B cell (primary cell): Measurements from ENCODE around the gene USPL1. TPM values are rescaled to one million over a fixed set of nuclear protein-coding genes. Genes with fewer than 3 reads are reported as not detected.

Experiments used
- ATAC-seq: fragments of 200-7000 bp; cut with Tn5 transposase; one replicate; pipeline ENCODE4 v1.10.0; 2021; ENCODE audit warnings: low read depth, mild to moderate bottlenecking, moderate number of reproducible peaks, moderate library complexity
- CTCF ChIA-PET: fragments of 350-600 bp; sonication (Branson Sonifier 250); formaldehyde crosslinking; loops from one replicate; lab custom pipeline; 2021; ENCODE audit warnings: antibody characterized with exemption, inconsistent platforms; lab: Charles Lee
- POLR2A ChIA-PET: fragments of 350-600 bp; sonication (Branson Sonifier 250); formaldehyde crosslinking; loops from one replicate; lab custom pipeline; 2021; ENCODE audit warnings: antibody characterized with exemption; lab: Charles Lee
- DNase-seq: peaks from one replicate; pipeline ENCODE4 v3.0.0; 2013
- H2AFZ ChIP-seq: 2 replicates; pipeline ENCODE4 v1.6.1; 2012; ENCODE audit warnings: mild to moderate bottlenecking, low read depth, low read length; ENCODE audit not compliant: insufficient read depth, poor library complexity, severe bottlenecking
- H3K27ac ChIP-seq, 2 donors: 1 replicate in 1 of 2; 2 replicates in 1 of 2; pipeline ENCODE4 v1.5.1; 2012 to 2013; ENCODE audit warnings: low read length in 2 of 2, mild to moderate bottlenecking in 2 of 2, moderate library complexity in 1 of 2
- H3K27me3 ChIP-seq, 4 experiments: fragments of 200-600 bp in 1 of 4; sonication (generic) in 1 of 4; replicated peaks in 1 of 4; 1 replicate in 2 of 4; 2 replicates in 2 of 4; pipeline versions ENCODE4 v1.6.1 to v1.7.0; 2013 to 2016; ENCODE audit warnings: low read length in 3 of 4, mild to moderate bottlenecking in 2 of 4, mixed read lengths in 1 of 4, moderate library complexity in 1 of 4; ENCODE audit not compliant: insufficient read depth in 4 of 4, control insufficient read depth in 3 of 4; ENCODE audit errors: control extremely low read depth in 1 of 4
- H3K36me3 ChIP-seq, 2 experiments: replicated peaks in 1 of 2; 1 replicate in 1 of 2; 2 replicates in 1 of 2; pipeline versions ENCODE4 v1.6.1 to v1.7.1; 2013; ENCODE audit warnings: low read length in 1 of 2; ENCODE audit not compliant: insufficient read depth in 2 of 2, control insufficient read depth in 1 of 2; ENCODE audit errors: control extremely low read depth in 1 of 2, extremely low read depth in 1 of 2
- H3K4me1 ChIP-seq, 2 donors: fragments of 200-600 bp in 1 of 2; sonication (generic) in 1 of 2; 1 replicate in 1 of 2; 2 replicates in 1 of 2; pipeline versions ENCODE4 v1.5.1 to v1.6.1; 2013 to 2017; ENCODE audit warnings: low read length in 2 of 2; ENCODE audit not compliant: control insufficient read depth in 2 of 2, insufficient read depth in 2 of 2
- H3K4me2 ChIP-seq: replicated peaks from 2 replicates; pipeline ENCODE3; 2012; ENCODE audit warnings: mild to moderate bottlenecking, low read depth, low read length; ENCODE audit not compliant: poor library complexity, severe bottlenecking
- H3K4me3 ChIP-seq, 5 experiments: fragments of 200-600 bp in 1 of 5; sonication (generic) in 1 of 5; 1 replicate in 3 of 5; 2 replicates in 2 of 5; pipeline versions ENCODE4 v1.5.1 to v1.7.0; 2011 to 2016; ENCODE audit warnings: low read length in 4 of 5, mild to moderate bottlenecking in 4 of 5, low read depth in 2 of 5, control low read depth in 1 of 5, moderate library complexity in 1 of 5; ENCODE audit not compliant: insufficient read depth in 1 of 5; ENCODE audit errors: control extremely low read depth in 1 of 5, extremely low read depth in 1 of 5
- H3K79me2 ChIP-seq: fragments of 200-600 bp; sonication (generic); one replicate; pipeline ENCODE4 v1.6.0; 2016; ENCODE audit warnings: low read length; ENCODE audit not compliant: control insufficient read depth, insufficient read depth
- H3K9ac ChIP-seq: fragments of 200-600 bp; sonication (generic); 2 replicates; pipeline ENCODE4 v1.6.1; 2017; ENCODE audit warnings: mild to moderate bottlenecking, low read length, moderate library complexity
- H3K9me3 ChIP-seq, 3 donors: one replicate each; pipeline versions ENCODE4 v1.6.1 to v1.7.1; 2013; ENCODE audit warnings: low read length in 2 of 3; ENCODE audit not compliant: control insufficient read depth in 2 of 3, insufficient read depth in 1 of 3; ENCODE audit errors: control extremely low read depth in 1 of 3
- H4K20me1 ChIP-seq: 2 replicates; pipeline ENCODE4 v1.6.0; 2012; ENCODE audit warnings: mild to moderate bottlenecking, low read length; ENCODE audit not compliant: insufficient read depth, control insufficient read depth, poor library complexity, severe bottlenecking
- H3K27ac Mint-ChIP-seq: one replicate; pipeline ENCODE4 v1.8.0; 2021; ENCODE audit warnings: mixed read lengths
- H3K27me3 Mint-ChIP-seq: one replicate; pipeline ENCODE4 v1.8.0; 2021; ENCODE audit warnings: mixed read lengths
- H3K4me1 Mint-ChIP-seq: one replicate; pipeline ENCODE4 v1.8.0; 2021; ENCODE audit warnings: mixed read lengths
- H3K4me3 Mint-ChIP-seq: one replicate; pipeline ENCODE4 v1.8.0; 2021; ENCODE audit warnings: mixed read lengths
- H3K9me3 Mint-ChIP-seq: one replicate; pipeline ENCODE4 v1.8.0; 2022; ENCODE audit warnings: mixed read lengths; ENCODE audit not compliant: insufficient read depth
- EZH2 ChIP-seq: IDR thresholded peaks from 2 replicates; pipeline ENCODE4 v1.6.1; 2012; ENCODE audit warnings: borderline replicate concordance, low read depth, mild to moderate bottlenecking, moderate library complexity, low read length; ENCODE audit not compliant: insufficient read depth, poor library complexity, severe bottlenecking
- WGBS: methylation state at CpG from one replicate; pipeline ENCODE4 v1.1.5; 2013; ENCODE audit warnings: missing lambda C conversion rate; ENCODE audit not compliant: insufficient coverage; 5-methylcytosine and 5-hydroxymethylcytosine counted together
- intact Hi-C: fragments of 100-400 bp; cut with micrococcal nuclease; formaldehyde crosslinking; loops from one replicate; pipeline ENCODE4 v1.10.0; 2022
- polyA plus RNA-seq: library from polyadenylated mRNA; depleted of rRNA; stranded (reverse); fragments of >200 nt; gene quantifications from 2 replicates; pipeline ENCODE4 v1.2.3, GENCODE V29; 2012
- total RNA-seq, 2 donors: library from RNA; stranded (reverse); fragments of 120-200 nt in 1 of 2; gene quantifications; 1 replicate in 1 of 2; 2 replicates in 1 of 2; pipeline versions ENCODE4 v1.2.3 to v1.2.4, GENCODE V29; 2013 to 2022
- TF ChIP-seq, protein P1 (sequence below): fragments of 200-600 bp; IDR thresholded peaks from one replicate; pipeline ENCODE4 v1.8.0; 2022; ENCODE audit warnings: antibody characterized with exemption, mild to moderate bottlenecking

USPL1 gene
- total and polyA plus RNA-seq, 2 donors (not counting 1 experiment from before 2014, with no cell fraction given): 30.2 to 55.8 TPM

DNA sequence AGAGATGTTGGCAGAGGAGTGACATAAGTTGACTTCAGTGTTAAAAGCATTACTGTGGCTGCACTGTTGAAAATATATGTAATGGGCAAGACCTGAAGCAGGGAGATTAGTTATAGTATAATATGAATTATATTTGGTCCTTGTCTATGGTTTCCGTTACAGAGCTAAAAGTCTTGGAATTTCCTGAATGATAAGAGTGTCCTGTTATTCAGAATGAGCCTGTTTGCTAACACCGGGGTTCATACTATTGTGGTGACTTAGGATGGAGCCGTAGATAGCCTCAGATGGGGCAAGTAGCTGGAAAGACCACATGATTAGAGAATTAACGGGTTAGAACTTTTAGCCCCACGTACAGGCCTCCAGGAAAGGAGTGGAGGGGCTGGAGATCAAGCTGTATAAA, 5.7 kb downstream of the USPL1 start:
- ChIA-PET CTCF (no interaction called here), POLR2A (interaction anchor here (0.5 kb wide), 1 partner anchor 145 kb away, joined by 3 read pairs; no protein-coding TSS in a partner anchor)
- H2AFZ ChIP-seq: no peak overlapping the region
- 95% methylated on average over 4 of the region's 5 CpGs for WGBS
- ATAC-seq (no peak), DNase-seq (no peak)
- H3K27me3 Mint-ChIP-seq: no peaks in the 10 kb centered on the region
- peaks cover 39% of the 10 kb centered on the region for H3K4me1 Mint-ChIP-seq
- H4K20me1 ChIP-seq: no peaks in the 10 kb centered on the region
- H3K27ac ChIP-seq: no peak overlapping the region
- no peak overlapping the region for H3K4me2 ChIP-seq
- H3K27ac Mint-ChIP-seq: no peak overlapping the region
- H3K4me3 ChIP-seq: no peak overlapping the region
- peaks cover 5 to 40% of the 10 kb centered on the region in 2 experiments for H3K36me3 ChIP-seq
- intact Hi-C loops: no loop called here
- H3K4me1 ChIP-seq: peaks cover 29 to 32% of the 10 kb centered on the region in 2 donors
- no peaks in the 10 kb centered on the region for H3K9me3 ChIP-seq
- H3K27me3 ChIP-seq: no peaks in the 10 kb centered on the region
- no peak overlapping the region for H3K4me3 Mint-ChIP-seq
- no peaks in the 10 kb centered on the region for H3K9me3 Mint-ChIP-seq
- peaks cover 91% of the 10 kb centered on the region for H3K79me2 ChIP-seq
- no peak for TF ChIP-seq EZH2
- TF ChIP-seq, protein P1, sequence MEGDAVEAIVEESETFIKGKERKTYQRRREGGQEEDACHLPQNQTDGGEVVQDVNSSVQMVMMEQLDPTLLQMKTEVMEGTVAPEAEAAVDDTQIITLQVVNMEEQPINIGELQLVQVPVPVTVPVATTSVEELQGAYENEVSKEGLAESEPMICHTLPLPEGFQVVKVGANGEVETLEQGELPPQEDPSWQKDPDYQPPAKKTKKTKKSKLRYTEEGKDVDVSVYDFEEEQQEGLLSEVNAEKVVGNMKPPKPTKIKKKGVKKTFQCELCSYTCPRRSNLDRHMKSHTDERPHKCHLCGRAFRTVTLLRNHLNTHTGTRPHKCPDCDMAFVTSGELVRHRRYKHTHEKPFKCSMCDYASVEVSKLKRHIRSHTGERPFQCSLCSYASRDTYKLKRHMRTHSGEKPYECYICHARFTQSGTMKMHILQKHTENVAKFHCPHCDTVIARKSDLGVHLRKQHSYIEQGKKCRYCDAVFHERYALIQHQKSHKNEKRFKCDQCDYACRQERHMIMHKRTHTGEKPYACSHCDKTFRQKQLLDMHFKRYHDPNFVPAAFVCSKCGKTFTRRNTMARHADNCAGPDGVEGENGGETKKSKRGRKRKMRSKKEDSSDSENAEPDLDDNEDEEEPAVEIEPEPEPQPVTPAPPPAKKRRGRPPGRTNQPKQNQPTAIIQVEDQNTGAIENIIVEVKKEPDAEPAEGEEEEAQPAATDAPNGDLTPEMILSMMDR: no peak
- H3K9ac ChIP-seq: no peak overlapping the region

DNA sequence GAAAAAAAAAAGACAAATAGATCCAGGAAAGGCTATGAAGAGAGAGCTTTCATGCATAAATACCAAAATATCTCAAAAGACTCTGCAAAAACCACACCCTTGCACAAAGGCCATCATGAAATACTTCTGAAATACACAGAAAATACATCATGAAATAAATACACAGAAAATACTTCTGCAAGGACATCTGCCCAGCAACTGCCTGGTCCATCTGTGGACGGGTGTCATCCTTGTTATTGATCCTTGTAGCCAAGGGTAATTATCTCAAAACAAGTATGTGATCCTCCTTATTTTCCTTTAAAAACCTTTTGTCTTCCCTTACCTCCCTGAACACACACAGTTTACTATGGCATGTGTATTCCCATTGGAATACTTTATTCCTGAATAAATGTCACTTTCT, 6.9 kb downstream of the USPL1 start:
- Mint-ChIP-seq H3K4me1 (peaks cover 49% of the 10 kb centered on the region), H3K27me3 (no peaks in the 10 kb centered on the region), H3K4me3 (no peak overlapping the region), H3K9me3 (no peaks in the 10 kb centered on the region), H3K27ac (no peak overlapping the region)
- H3K4me3 ChIP-seq: no peak overlapping the region
- H3K79me2 ChIP-seq: peaks cover 93% of the 10 kb centered on the region
- peak overlapping the region in 1 of 2 donors; percentile 28 for H3K27ac ChIP-seq
- no peaks in the 10 kb centered on the region for H4K20me1 ChIP-seq
- no peaks in the 10 kb centered on the region for H3K9me3 ChIP-seq
- intact Hi-C loops: no loop called here
- no CpG with 5 or more reads among the region's 1 CpG for WGBS
- no peak for ATAC-seq
- no peak overlapping the region for H3K9ac ChIP-seq
- H3K4me1 ChIP-seq: peaks cover 25 to 34% of the 10 kb centered on the region in 2 donors
- TF ChIP-seq EZH2: no peak
- TF ChIP-seq, protein P1: no peak
- no peak overlapping the region for H2AFZ ChIP-seq
- no peaks in the 10 kb centered on the region for H3K27me3 ChIP-seq
- ChIA-PET POLR2A (no interaction called here), CTCF (interaction anchor here (1.2 kb wide), 1 partner anchor 13 kb away, joined by 5 read pairs; no protein-coding TSS in a partner anchor)
- no peak overlapping the region for H3K4me2 ChIP-seq
- H3K36me3 ChIP-seq: peaks cover 5 to 51% of the 10 kb centered on the region in 2 experiments
- no peak for DNase-seq
